ENCODE data around the gene MAJIN.
"Not testable (repeated sequence)": the region's sequence is repeated elsewhere in the genome, so short reads cannot be mapped to it uniquely, and the experiment has no call there.

DNA sequence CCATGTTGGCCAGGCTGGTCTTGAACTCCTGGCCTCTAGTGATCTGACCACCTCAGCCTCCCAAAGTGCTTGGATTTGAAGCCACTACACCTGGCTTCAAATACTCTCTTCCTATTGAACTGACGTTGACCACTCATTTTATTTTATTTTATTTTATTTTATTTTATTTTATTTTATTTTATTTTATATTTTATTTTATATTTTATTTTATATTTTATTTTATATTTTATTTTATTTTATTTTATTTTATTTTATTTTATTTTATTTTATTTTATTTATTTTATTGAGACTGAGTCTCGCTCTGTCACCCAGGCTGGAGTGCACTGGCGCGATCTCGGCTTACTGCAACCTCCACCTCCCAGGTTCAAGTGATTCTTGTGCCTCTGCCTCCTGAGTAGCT, 11.4 kb upstream of the MAJIN start:
- TF ChIP-seq CREB5 (CRISPR knock-in tag; IDR thresholded peaks at IDR 0.05; ENCODE audit: low read depth); OSR1 (CRISPR knock-in tag; IDR thresholded peaks at IDR 0.05); PATZ1 (CRISPR knock-in tag; IDR thresholded peaks at IDR 0.05; ENCODE audit: borderline replicate concordance); ZFP30 (CRISPR knock-in tag; IDR thresholded peaks at IDR 0.05); ZFP3 (CRISPR knock-in tag; IDR thresholded peaks at IDR 0.05); TSHZ2 (CRISPR knock-in tag; IDR thresholded peaks at IDR 0.05); TCF4 (CRISPR knock-in tag; IDR thresholded peaks at IDR 0.05; ENCODE audit: borderline replicate concordance); RARB (CRISPR knock-in tag; IDR thresholded peaks at IDR 0.05); ARNTL (CRISPR knock-in tag; IDR thresholded peaks at IDR 0.05; ENCODE audit: borderline replicate concordance, low read depth): not testable (repeated sequence)
